ENCODE results near the gene ACSM5.

Gene ACSM5

GRCh38 chr16:20385844-20386832 is 23.2 kb upstream of the ACSM5 start:
- H3K4me1 ChIP-seq (ENCODE audit: control insufficient read depth, low read depth, low read length): peaks cover 5% of the 10 kb centered on the region
- no peak overlapping the region for H3K27ac ChIP-seq (ENCODE audit: low read length)
- H3K9ac ChIP-seq (ENCODE audit: low read length): peak overlapping the region; percentile 36
- no peaks in the 10 kb centered on the region for H3K36me3 ChIP-seq (ENCODE audit: control insufficient read depth, low read depth, low read length)
- H3K9me3 ChIP-seq (ENCODE audit: control insufficient read depth, low read depth, low read length): no peaks in the 10 kb centered on the region
- H3K27me3 ChIP-seq (ENCODE audit: control insufficient read depth, insufficient read depth, low read length): no peaks in the 10 kb centered on the region
- H3K4me3 ChIP-seq (ENCODE audit: low read length): peak overlapping the region; percentile 66

- H3K27me3 ChIP-seq (ENCODE audit: control insufficient read depth, insufficient read depth, low read length): no peaks in the 10 kb centered on the region
- no peak overlapping the region for H3K9ac ChIP-seq (ENCODE audit: low read length)
- no peaks in the 10 kb centered on the region for H3K9me3 ChIP-seq (ENCODE audit: control insufficient read depth, low read depth, low read length)
- H3K4me3 ChIP-seq (ENCODE audit: low read length): no peak overlapping the region
- H3K4me1 ChIP-seq (ENCODE audit: control insufficient read depth, low read depth, low read length): peaks cover 5% of the 10 kb centered on the region
- H3K27ac ChIP-seq (ENCODE audit: low read length): no peak overlapping the region
- H3K36me3 ChIP-seq (ENCODE audit: control insufficient read depth, low read depth, low read length): no peaks in the 10 kb centered on the region
Observed at GRCh38 chr16:20387978-20388377, 21.4 kb upstream of the ACSM5 start.

GRCh38 chr16:20388854-20389253 is 20.5 kb upstream of the ACSM5 start:
- Histone ChIP-seq H3K9me3 (ENCODE audit: control insufficient read depth, low read depth, low read length) (no peaks in the 10 kb centered on the region), H3K9ac (ENCODE audit: low read length) (no peak overlapping the region), H3K27me3 (ENCODE audit: control insufficient read depth, insufficient read depth, low read length) (no peaks in the 10 kb centered on the region), H3K4me3 (ENCODE audit: low read length) (no peak overlapping the region), H3K36me3 (ENCODE audit: control insufficient read depth, low read depth, low read length) (no peaks in the 10 kb centered on the region), H3K27ac (ENCODE audit: low read length) (no peak overlapping the region), H3K4me1 (ENCODE audit: control insufficient read depth, low read depth, low read length) (peaks cover 5% of the 10 kb centered on the region)

GRCh38 chr16:20391045-20391444 is 18.3 kb upstream of the ACSM5 start:
- Histone ChIP-seq H3K9me3 (ENCODE audit: control insufficient read depth, low read depth, low read length) (no peaks in the 10 kb centered on the region), H3K27ac (ENCODE audit: low read length) (no peak overlapping the region), H3K9ac (ENCODE audit: low read length) (no peak overlapping the region), H3K4me3 (ENCODE audit: low read length) (no peak overlapping the region), H3K27me3 (ENCODE audit: control insufficient read depth, insufficient read depth, low read length) (no peaks in the 10 kb centered on the region), H3K36me3 (ENCODE audit: control insufficient read depth, low read depth, low read length) (no peaks in the 10 kb centered on the region), H3K4me1 (ENCODE audit: control insufficient read depth, low read depth, low read length) (peaks cover 5% of the 10 kb centered on the region)

GRCh38 chr16:20393801-20394577 is 15.3 kb upstream of the ACSM5 start:
- no peaks in the 10 kb centered on the region for H3K27me3 ChIP-seq (ENCODE audit: control insufficient read depth, insufficient read depth, low read length)
- no peak overlapping the region for H3K9ac ChIP-seq (ENCODE audit: low read length)

DNA sequence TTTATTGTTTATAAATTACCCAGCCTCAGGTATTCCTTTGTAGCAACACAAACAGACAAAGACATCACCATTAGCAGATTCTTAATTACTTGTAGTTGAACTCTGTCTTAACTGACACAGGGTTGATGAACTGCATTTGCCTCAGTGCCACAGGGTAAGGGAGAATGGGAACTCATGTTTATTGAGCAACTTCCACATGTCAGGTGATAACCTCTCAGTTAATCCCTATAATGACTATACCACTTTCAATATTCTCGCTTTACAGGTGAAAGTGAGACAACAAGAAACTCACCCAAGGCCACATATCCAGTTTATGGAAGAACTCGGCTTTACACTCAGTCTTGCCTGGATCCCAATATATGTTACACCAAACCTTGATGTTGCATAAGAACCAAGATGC is 13.4 kb upstream of the ACSM5 start:
- no peak overlapping the region for H3K9ac ChIP-seq (ENCODE audit: low read length)
- H3K36me3 ChIP-seq (ENCODE audit: control insufficient read depth, low read depth, low read length): no peaks in the 10 kb centered on the region
- H3K9me3 ChIP-seq (ENCODE audit: control insufficient read depth, low read depth, low read length): no peaks in the 10 kb centered on the region
- H3K4me1 ChIP-seq (ENCODE audit: control insufficient read depth, low read depth, low read length): no peaks in the 10 kb centered on the region
- no peaks in the 10 kb centered on the region for H3K27me3 ChIP-seq (ENCODE audit: control insufficient read depth, insufficient read depth, low read length)
- H3K27ac ChIP-seq (ENCODE audit: low read length): no peak overlapping the region
- no peak overlapping the region for H3K4me3 ChIP-seq (ENCODE audit: low read length)

More at GRCh38 chr16:20393801-20394577, 15.3 kb upstream of the ACSM5 start:
- no peak overlapping the region for H3K4me3 ChIP-seq (ENCODE audit: low read length)
- H3K9me3 ChIP-seq (ENCODE audit: control insufficient read depth, low read depth, low read length): no peaks in the 10 kb centered on the region
- no peak overlapping the region for H3K27ac ChIP-seq (ENCODE audit: low read length)
- H3K36me3 ChIP-seq (ENCODE audit: control insufficient read depth, low read depth, low read length): no peaks in the 10 kb centered on the region
- H3K4me1 ChIP-seq (ENCODE audit: control insufficient read depth, low read depth, low read length): no peaks in the 10 kb centered on the region

DNA sequence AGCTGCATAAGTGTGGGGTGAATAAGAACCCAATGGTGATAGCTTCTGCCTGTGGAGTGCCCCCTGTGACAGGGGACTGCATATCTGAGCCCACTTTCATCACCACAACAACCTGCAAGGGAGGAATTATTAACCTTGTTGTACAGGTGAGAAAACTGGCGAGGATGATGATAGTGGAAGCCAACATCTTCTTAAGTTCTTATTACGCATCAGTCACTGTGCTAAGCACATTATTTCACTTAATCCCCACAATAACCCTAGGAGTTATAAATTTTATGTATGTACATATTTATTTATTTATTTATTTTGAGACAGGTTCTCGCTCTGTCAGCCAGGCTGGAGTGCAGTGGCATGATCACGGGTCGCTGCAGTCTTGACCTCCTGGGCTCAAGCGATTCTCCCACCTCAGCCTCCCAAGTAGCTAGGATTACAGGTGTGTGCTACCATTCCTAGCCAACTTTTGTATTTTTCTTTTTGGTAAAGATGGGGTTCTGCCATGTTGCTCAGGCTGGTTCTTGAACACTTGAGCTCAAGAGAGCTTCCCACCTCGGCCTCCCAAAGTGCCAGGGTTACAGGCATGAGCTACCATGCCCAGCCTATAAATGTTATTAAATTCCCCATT is 12.4 kb upstream of the ACSM5 start:
- H3K9ac ChIP-seq (ENCODE audit: low read length): no peak overlapping the region
- no peak overlapping the region for H3K27ac ChIP-seq (ENCODE audit: low read length)
- H3K36me3 ChIP-seq (ENCODE audit: control insufficient read depth, low read depth, low read length): no peaks in the 10 kb centered on the region
- no peaks in the 10 kb centered on the region for H3K4me1 ChIP-seq (ENCODE audit: control insufficient read depth, low read depth, low read length)
- H3K4me3 ChIP-seq (ENCODE audit: low read length): no peak overlapping the region
- no peaks in the 10 kb centered on the region for H3K27me3 ChIP-seq (ENCODE audit: control insufficient read depth, insufficient read depth, low read length)
- no peaks in the 10 kb centered on the region for H3K9me3 ChIP-seq (ENCODE audit: control insufficient read depth, low read depth, low read length)

GRCh38 chr16:20397468-20398074 is 11.8 kb upstream of the ACSM5 start:
- Histone ChIP-seq H3K9me3 (ENCODE audit: control insufficient read depth, low read depth, low read length) (no peaks in the 10 kb centered on the region), H3K4me1 (ENCODE audit: control insufficient read depth, low read depth, low read length) (no peaks in the 10 kb centered on the region)

GRCh38 chr16:20398603-20399002 is 10.7 kb upstream of the ACSM5 start:
- H3K9ac ChIP-seq (ENCODE audit: low read length): no peak overlapping the region
- H3K4me3 ChIP-seq (ENCODE audit: low read length): no peak overlapping the region
- no peaks in the 10 kb centered on the region for H3K27me3 ChIP-seq (ENCODE audit: control insufficient read depth, insufficient read depth, low read length)
- H3K36me3 ChIP-seq (ENCODE audit: control insufficient read depth, low read depth, low read length): no peaks in the 10 kb centered on the region
- H3K9me3 ChIP-seq (ENCODE audit: control insufficient read depth, low read depth, low read length): no peaks in the 10 kb centered on the region
- H3K4me1 ChIP-seq (ENCODE audit: control insufficient read depth, low read depth, low read length): no peaks in the 10 kb centered on the region
- H3K27ac ChIP-seq (ENCODE audit: low read length): no peak overlapping the region

More at GRCh38 chr16:20397468-20398074, 11.8 kb upstream of the ACSM5 start:
- Histone ChIP-seq H3K9ac (ENCODE audit: low read length) (no peak overlapping the region), H3K27me3 (ENCODE audit: control insufficient read depth, insufficient read depth, low read length) (no peaks in the 10 kb centered on the region), H3K27ac (ENCODE audit: low read length) (no peak overlapping the region), H3K4me3 (ENCODE audit: low read length) (no peak overlapping the region), H3K36me3 (ENCODE audit: control insufficient read depth, low read depth, low read length) (no peaks in the 10 kb centered on the region)

GRCh38 chr16:20399185-20399584 is 10.1 kb upstream of the ACSM5 start:
- Histone ChIP-seq H3K9ac (ENCODE audit: low read length) (no peak overlapping the region), H3K27ac (ENCODE audit: low read length) (no peak overlapping the region), H3K27me3 (ENCODE audit: control insufficient read depth, insufficient read depth, low read length) (no peaks in the 10 kb centered on the region), H3K36me3 (ENCODE audit: control insufficient read depth, low read depth, low read length) (no peaks in the 10 kb centered on the region), H3K9me3 (ENCODE audit: control insufficient read depth, low read depth, low read length) (no peaks in the 10 kb centered on the region), H3K4me3 (ENCODE audit: low read length) (no peak overlapping the region), H3K4me1 (ENCODE audit: control insufficient read depth, low read depth, low read length) (no peaks in the 10 kb centered on the region)

- H3K27me3 ChIP-seq (ENCODE audit: control insufficient read depth, insufficient read depth, low read length): no peaks in the 10 kb centered on the region
- no peaks in the 10 kb centered on the region for H3K4me1 ChIP-seq (ENCODE audit: control insufficient read depth, low read depth, low read length)
- no peak overlapping the region for H3K9ac ChIP-seq (ENCODE audit: low read length)
- H3K27ac ChIP-seq (ENCODE audit: low read length): no peak overlapping the region
- H3K36me3 ChIP-seq (ENCODE audit: control insufficient read depth, low read depth, low read length): no peaks in the 10 kb centered on the region
- no peaks in the 10 kb centered on the region for H3K9me3 ChIP-seq (ENCODE audit: control insufficient read depth, low read depth, low read length)
- no peak overlapping the region for H3K4me3 ChIP-seq (ENCODE audit: low read length)
Observed at GRCh38 chr16:20401066-20401465, 8.3 kb upstream of the ACSM5 start.
